GM18951 (cell line): ENCODE measurements around the gene PTPRA.

Experiments used
- POLR2A ChIP-seq: IDR thresholded peaks from 4 replicates; pipeline ENCODE4 v1.6.1; 2011; ENCODE audit warnings: mild to moderate bottlenecking; ENCODE audit not compliant: insufficient read length, insufficient read depth; ENCODE audit errors: extremely low read depth
- in situ Hi-C: fragments of 300-500 bp; cut with MboI; formaldehyde crosslinking; loops from one replicate; pipeline ENCODE4 v1.12.0; 2022; ENCODE audit warnings: low sequenced_read_pairs, mixed read lengths, inconsistent platforms; ENCODE audit not compliant: unreplicated experiment

Gene PTPRA

DNA sequence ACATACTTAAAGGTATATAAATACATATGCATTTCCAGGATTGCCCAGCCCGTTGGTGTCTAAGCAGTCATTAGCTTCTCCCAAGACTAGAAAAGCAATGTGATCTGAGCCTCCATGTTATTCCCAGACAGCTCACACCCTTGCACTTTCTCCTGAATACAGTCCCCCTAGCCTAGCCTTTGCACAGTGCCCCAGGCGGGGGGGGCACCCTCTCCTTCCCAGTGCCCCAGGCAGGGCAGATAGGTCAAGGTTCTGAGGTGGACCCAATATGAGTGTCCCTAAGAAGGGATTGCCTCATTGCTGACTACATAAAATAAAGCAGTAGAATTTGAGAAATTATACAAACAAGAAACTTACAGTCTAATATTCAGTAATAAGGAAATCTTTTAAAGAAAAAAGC is 154.7 kb downstream of the PTPRA start:
- in situ Hi-C loops: no loop called here
- TF ChIP-seq POLR2A: no peak

DNA sequence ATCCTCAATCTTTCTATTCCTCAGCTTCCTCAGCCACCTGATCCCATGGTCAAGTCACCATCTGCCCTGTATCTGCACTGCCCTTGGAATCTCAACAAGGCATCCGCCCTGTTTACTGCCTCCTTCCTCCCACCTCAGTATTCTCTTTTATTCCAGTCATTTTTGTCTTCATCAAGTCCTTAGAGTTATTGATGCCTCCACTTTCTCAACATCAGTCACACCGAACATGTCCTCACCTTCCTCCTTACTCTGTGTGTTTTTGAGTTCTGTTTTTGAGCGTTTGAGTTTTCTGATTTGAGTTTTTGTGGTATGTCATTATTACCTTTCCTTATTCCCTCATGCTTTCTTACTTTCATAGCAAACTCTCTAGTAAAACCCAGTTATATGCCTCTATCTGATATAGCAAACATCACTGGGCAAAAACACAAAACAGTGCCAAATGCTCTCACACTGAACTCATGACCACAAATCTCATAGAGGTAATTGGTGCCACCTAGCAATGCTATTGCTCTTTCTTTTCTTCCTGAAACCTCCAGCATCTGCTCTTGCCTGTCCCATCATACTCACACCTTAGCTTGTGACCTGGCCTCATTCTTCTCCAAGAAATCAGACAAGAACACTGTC is 158.4 kb downstream of the PTPRA start:
- TF ChIP-seq POLR2A: no peak
- in situ Hi-C loops: no loop called here

DNA sequence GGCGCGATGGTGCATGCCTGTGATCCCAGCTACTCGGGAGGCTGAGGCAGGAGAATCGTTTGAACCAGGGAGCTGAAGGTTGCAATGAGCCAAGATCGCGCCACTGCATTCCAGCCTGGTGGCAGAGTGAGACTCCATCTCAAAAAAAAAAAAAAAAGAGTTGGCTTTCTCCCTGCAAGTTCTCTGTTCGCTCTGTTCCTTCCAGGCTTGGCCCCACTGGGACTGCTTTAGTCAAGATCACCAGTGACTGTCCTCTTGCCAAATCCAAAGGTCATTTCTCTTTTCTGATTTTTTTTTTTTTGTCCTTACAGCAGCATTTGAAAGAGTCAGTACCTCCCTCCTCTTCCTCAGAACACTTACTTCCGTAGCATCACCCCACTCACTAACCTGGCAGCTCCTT is 159.3 kb downstream of the PTPRA start:
- no peak for TF ChIP-seq POLR2A
- in situ Hi-C loops: no loop called here

DNA sequence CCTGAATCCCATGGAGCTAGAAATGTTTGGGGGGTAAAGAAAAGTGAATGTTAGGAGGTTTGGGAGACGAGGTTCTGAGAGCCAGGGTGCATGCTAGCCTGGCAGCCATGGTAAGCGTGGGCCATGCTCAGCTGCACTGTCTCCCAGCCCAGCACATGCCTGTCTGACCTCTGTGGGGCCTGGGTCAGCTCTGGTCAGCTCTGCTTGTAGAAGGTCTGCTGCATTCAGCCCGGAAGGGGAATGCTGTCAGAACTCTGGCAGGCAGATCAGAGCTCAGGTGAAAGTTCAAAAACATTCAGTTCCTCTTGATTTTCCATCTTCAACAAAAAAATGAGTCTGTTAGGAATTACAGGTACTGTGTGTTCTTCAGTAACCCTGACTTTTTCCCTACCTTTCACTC is 164.4 kb downstream of the PTPRA start:
- in situ Hi-C loops: no loop called here

DNA sequence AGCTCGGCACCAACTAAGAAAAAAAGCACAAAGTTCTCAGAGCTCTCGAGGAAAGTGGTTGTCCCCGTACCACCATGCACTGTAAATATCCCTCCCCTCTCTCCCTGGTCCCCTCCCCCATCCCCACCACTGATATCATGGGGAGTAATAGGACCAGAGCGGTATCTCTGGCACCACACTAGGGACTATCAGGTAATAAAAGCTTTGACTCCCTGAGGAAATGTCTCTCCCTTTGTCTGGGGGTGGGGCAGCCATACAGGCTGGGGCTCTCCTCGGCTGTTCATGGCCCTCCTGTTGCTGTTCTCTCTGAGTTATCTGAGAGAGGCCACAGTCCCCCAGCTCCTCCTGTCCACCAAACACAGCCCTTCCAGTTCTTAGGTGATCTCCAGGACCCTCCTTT is 165.2 kb downstream of the PTPRA start:
- in situ Hi-C loops: no loop called here
- no peak for TF ChIP-seq POLR2A

More for the DNA sequence above, 164.4 kb downstream of the PTPRA start:
- no peak for TF ChIP-seq POLR2A

DNA sequence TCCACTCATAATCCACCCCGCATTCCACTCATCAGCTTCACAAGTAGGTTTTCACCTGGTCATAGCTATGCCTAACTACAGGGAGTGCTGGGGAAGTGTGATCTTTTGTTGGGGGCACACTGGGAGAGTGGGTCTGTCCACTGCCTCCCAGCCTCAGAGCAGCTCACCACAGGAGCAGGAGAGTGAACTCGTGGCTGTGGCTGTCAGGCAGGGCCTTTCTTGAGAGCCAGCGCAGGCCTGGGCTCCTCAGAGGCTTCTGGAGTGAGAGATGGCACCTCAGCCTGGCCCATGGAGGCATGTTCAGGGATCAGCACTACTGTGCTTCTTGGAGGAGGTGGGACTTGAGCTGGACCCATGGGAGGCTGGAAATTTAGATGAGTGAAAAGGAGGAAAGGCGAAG is 166.1 kb downstream of the PTPRA start:
- in situ Hi-C loops: no loop called here
- TF ChIP-seq POLR2A: no peak

DNA sequence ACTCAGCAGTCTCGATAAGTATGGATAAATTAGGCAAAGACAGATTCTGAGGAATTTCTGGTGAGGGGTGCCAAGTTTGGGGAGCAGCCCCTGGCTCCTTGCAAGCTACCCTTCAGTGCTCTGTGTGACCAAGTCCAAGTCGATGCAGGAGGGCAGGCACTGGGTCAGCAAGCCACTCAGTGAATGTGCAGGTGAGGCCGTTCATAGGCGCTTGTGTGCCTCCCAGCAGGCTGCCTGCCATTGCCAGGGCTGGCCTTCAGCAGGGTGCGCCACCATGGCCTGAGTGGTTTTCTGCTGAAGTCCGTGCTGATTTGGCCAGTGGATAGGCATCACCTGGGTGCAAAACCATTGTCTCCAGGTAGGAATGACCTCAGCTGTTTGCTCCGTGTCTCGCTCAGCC is 166.8 kb downstream of the PTPRA start:
- in situ Hi-C loops: no loop called here

DNA sequence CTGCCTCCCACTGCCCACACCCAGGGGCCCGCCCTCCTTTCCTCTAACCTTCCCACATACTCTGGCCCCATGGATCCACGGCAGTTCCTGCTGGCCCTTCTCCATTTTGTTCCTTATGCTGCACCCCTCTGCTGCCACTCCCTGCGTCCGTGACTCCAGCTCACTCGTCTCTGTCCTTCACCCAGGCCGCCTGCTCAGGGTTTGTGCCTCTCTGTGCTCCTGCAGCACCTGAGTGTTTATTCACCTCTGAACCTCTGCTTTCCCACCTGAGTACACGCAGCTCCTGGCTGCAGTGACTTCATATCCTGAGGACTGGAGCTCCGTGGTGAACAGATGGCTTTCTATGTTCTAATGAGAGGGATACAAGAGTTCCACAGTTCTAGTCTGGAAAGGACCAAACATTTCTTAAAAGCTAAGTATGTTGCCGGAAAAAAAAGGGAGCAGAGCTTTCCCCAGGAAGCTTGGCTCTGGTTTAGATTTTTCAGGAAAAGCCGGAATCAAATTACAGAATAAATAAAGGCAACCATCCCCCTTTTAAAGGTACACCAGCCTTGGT is 168.7 kb downstream of the PTPRA start:
- no peak for TF ChIP-seq POLR2A
- in situ Hi-C loops: no loop called here

More for the DNA sequence above, 166.8 kb downstream of the PTPRA start:
- TF ChIP-seq POLR2A: no peak

DNA sequence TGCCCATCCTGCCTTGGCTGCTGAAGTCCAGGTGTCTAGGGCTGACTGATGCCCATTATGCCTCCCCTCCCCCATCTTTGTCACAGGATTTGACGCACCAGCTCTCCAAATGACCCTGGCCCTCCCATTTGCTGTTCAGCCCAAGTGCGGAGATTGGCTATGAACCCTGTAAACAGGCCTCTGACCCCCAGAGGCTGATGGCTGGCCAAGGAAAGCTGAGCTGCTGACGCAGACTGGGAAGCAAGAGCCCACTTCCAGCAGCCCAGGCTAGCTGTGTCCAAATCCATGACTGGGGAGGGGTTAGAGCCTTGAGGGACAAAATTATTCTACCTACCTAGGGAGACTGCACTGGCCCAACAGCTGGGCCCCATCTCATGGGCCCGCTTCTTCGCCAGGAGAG is 169.3 kb downstream of the PTPRA start:
- no peak for TF ChIP-seq POLR2A
- in situ Hi-C loops: no loop called here

DNA sequence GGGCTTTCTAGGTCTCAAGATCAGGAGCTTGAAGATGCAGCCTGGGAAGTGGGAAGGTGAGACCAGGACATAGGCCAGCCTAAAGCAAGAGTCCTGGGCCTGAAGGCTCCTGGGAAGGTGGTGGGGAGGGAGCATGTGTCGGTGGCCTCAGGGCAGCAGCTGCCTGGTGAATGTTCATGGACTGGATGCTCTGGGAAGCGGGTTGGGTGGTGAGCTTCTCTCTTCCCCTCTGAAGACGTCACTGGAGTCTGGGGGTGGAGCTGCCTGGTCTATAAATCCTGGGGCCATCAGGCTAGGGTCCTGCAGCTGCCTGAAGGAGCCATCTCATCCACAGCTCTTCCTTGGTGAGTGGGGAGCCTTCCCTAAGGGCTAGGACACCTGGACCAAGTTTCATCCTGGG is 170.0 kb downstream of the PTPRA start, which contains the start of gene GNRH2:
GNRH2 (plus strand) TSS at position 301 of the 400 bp plus-strand sequence. CDS start 793 bp downstream, outside the sequence.
- no peak for TF ChIP-seq POLR2A

DNA sequence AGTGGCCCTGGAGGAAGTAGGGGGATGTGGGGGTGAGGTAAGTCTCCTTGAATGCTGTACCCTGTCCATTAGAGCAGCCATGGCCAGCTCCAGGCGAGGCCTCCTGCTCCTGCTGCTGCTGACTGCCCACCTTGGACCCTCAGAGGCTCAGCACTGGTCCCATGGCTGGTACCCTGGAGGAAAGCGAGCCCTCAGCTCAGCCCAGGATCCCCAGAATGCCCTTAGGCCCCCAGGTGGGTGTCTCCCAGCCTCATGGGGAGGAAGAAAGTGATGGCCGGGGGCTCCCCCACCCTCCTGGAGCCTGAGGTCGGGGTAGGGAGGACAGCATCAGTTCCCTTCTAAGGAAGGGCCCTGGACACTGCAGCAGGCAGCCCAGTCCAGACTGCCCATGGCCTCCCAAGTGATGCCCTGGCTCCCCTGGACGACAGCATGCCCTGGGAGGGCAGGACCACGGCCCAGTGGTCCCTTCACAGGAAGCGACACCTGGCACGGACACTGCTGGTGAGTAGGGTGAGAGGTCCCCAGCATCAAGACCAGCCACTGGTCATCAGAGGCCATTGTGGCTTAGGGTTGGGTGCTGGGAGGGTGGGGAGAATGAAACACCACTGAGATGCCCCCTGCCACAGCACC is 171.2 kb downstream of the PTPRA start:
- no peak for TF ChIP-seq POLR2A
- in situ Hi-C loops: no loop called here

More for the DNA sequence above, 170.0 kb downstream of the PTPRA start, which contains the start of gene GNRH2:
- in situ Hi-C loops: no loop called here

DNA sequence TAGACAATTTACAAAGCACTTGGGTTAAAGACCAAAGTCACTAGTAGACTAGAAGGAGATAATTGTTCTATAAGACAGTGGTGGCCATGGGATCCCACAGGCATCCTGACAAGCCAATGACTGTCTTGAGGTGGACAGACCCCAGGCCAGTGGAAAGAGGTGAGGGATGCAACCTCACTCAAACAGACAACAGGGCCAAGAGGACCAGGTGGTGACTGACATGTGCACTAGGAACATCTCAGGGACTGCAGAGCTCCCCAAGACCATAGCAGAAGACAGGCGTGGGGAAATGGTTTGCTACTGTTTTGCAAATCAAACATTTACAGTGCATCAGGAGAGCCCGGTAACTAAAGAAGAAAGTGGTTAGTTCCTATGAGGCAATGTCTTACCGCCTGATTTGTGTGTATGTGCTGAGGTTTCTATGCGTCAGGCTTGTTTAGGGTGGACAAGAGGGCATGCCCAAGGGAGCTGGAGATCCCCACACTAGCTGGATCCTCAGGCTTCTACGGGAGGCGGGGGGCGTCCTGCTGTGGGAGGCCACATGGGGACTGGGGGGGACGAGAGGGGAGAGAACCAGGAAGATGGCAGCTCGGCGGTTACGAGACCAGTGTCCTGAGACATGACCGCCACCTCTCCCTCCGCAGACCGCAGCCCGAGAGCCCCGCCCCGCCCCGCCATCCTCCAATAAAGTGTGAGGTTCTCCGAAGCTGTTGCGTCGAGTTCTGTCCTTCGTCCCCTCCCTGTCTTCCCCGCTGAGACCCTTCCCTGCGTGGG is 171.9 kb downstream of the PTPRA start:
- in situ Hi-C loops: no loop called here
- no peak for TF ChIP-seq POLR2A
